NCI-H2227 treated with DMSO at 0.1 percent for 48 hours (cell line): Measurements from ENCODE around the gene PCARE.
"Not testable (repeated sequence)": the region's sequence is repeated elsewhere in the genome, so short reads cannot be mapped to it uniquely, and the experiment has no call there.

Experiments used
- DNase-seq: peaks from one replicate; lab custom pipeline; 2025; lab: John Stamatoyannopoulos, UW

Gene PCARE

DNA sequence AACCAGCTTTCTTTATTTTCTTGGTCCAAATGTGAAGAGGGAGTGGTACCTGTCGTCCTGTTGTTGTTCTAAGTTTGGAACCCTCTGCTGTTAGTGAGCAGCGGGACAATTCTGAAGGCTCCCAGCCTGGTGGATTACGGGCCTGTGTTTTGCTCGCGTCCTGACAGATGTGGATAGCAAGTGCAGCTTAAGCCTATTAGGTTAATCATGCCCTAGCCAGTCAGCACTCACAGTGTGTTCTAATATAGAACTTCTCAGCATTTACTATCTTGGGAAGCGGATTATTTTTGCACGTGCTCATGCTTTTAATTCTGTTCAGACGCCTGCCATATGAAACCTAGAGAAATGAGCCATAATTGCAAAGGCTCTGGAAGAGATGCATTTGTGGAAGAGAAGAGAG is at the start of gene PCARE:
PCARE (minus strand) TSS at position 113 of the 400 bp plus-strand sequence. CDS start 262 bp downstream, outside the sequence.
- peak; percentile 93 for DNase-seq

DNA sequence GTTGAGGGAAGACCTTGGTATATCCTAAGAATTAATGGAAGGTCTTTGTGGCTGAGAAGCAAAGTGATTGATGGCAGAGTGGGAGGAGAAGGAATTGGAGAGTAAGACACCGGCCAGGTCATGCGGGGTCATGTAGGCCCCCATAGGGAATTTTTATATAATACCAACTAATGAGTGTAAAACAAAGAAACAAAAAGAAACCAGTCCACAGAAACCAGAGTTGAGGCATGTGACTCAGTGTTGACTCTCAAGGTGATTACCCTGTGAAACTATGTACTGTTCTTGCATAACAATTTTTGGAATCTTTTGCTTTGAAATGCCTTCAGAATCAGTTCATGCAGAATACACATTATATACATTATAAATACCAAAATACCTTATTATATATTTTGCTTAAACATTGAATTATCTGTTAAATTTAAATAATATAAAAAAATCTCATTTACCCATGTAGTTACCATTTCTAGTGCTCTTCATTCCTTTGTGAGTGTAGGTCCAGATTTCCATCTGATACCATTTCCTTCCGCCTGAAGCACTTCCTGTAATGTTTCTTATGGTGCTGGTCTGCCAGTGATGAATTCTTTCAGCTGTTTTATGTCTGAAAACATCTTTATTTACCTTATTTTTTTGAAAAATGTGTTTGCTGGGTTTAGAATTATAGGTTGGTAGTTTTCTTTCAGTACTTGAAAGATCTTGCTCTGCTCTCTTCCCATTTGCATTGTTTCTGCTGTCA is 49.5 kb upstream of the PCARE start:
- no peak for DNase-seq

DNA sequence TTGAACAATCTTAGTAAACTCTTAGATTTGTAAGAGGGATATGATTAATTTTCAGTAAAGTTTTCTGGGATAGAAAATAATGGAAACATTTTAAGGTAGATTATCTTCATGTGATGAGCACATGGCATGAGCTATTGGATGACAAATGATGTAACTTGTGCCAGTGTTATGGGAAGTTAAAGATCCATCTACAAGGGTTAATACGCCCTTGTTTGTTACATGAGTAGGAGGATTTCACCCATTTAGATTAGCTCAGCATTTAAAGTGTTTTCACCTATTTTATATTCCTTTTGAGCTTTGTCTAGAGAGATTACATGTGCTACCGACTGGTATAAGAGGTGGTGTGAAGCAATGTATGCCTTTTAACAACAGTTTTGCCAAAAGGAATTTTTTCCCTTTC is 46.5 kb upstream of the PCARE start:
- DNase-seq: no peak

DNA sequence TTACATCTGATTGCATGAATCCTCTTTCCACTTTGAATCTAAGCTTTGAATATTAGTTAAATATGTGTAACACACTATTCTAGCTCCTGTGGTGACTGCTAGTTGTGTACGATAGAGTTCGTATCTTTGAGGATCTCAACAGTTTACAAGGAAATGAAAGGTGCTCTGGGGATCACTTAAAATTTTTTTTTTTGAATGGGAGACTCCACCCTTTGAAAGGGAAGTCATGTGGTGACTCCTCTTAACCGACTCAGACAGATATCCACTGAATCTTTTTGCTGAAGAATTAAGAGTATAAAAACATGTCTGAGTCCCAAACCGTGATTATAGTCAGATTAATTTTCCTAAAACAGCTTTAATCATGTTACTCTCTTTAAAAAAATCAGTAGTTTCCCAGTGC is 44.9 kb upstream of the PCARE start:
- DNase-seq: no peak

DNA sequence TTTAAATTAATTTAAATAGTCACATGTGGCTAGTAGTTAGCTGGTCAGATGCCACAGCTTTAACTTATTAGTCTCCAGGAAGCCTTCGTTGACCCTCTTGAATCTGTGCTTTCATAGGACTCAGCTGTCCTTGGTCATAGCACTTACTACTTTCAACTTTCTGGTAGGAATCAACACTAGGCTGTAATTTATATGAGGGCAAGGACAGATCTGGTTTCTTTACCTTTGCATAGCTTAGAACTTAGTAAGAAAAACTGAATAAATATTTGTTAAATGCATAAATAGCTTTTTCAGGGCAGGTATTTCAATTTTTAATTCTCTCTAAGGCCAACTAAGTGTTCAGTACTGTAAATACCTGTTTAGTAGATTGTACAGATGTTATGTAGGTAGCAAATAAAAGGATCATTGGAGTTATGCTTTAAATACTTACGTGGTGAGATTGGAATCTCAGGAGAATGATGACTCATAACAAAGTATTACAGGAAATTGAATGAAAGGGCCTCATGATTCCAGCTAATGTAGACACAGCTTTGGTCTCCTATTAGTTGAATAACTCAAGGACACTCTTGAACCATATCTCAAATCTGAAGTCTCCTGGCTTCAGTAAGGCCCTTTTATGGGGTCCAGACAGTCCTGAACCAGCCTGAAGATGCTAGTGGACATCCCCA is 43.4 kb upstream of the PCARE start:
- DNase-seq: no peak

DNA sequence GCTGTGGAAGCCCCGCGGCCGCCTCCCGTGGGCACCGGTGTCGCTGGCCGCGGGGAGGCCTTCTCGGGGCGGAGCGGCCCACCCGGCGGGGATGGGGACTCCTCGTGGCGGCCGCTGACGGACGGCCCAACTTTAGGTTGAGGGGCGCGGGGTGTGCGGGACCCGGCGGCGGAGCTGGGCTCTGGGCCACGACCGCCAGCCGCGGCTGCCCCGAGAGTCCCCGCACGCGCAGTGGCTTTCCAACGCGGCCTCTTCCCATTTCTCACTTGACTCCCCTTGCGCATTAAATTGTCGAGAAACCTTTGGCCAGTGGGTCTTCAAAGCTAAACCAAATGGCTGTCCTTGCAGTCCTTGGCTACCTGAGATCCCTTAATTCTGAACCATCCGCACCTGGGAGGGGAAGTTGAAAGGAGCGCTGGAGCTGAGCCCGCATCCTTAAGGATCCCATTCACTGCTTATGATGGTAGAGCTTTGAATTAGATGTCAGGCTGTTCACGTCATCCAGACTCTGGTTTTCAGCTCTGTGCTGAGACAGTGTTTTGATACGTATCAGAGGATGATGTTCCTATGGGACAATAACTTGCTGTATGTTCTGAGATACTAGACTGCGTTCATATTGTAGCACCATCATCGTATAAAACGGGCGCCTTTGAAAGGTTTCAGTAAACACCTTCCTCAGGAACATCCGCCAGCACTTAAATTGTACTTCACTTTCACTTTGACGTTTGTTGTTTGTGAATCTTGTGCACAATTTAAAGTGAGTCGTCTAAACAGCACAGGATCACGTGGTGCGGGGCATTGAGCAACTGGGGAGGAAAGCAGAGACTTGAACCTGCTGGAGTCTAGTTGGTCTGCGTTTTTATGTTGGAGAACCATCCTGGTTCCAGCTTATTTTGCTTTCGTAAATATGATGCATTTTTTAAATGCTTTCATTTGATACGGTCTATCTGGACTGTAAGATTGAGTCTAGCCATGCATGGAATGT is 41.8 kb upstream of the PCARE start:
- DNase-seq: peak; percentile 60

DNA sequence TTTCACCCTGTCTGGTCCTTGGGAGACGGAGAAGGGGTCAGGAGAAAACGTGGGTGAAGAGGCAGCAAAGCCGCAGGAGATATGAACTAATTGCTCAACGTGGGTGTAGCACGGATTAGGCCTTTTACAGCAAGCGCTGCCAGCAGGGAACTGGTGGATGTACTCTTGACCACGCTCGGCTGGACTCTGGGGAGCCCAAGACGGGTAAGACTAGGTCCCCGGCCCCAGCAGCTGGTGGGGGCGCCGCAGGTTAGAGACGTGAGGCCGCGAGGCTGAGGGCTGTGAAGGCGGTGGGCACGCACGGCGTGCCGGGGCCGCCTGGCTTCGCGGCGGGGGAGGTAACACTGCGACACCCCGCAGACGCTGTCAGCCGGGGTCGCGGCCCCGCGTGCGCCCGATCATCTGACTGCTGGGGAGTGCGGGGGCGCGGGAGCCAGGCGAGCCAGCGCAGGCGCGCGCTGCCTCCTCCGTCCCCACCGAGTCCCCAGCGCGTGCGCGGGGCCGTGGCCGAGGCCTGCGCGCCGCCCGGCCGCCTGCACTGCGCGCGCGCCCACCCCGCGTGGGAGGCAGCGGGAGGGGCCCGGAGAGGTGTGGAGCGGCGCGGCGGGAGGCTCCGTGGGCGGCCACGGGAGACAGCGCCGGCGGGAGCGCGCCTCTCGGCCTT is 40.8 kb upstream of the PCARE start, which contains the start of gene CLIP4:
CLIP4 (plus strand) TSS at position 470 of the 664 bp plus-strand sequence. CDS start 5,974 bp downstream, outside the sequence.
- DNase-seq: peak; percentile 46

DNA sequence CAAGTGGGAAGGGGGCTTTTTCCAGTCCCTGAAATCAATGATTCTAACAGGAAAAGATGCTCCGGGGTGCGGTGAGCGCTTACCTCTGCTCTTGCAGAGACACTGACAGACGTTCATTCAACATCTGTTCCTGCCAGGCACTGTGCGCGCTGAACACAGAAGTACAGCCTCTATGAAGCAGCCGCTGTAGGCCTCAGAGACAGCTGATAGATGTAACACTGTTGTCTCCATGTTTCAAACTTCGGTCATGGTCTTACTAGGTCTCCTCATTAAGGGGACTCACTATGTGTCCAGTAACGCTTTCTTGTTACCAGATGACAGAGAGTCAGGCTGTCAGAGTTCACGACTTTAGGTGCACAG is 40.2 kb upstream of the PCARE start:
- no peak for DNase-seq

DNA sequence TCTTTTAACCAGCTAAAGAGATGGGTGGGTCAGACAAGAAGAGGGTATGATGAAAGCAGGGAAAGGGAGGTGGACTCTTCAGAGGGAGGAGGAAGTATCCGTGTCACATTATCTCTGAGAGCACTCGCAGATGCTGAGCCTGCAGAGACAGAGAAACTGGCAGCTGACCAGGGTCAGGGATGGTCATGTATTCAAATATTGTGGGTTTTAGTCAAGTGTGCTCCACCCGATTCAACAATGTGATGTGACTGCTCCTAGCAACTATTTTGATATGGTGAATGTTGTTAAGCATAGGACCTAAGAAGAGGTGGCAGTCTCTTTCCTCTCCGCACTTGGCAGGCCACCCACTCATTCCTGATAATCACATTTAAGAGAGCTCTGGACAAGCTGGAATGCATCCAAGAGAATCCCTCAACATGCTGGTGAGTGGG is 39.6 kb upstream of the PCARE start:
- DNase-seq: peak; percentile 71

DNA sequence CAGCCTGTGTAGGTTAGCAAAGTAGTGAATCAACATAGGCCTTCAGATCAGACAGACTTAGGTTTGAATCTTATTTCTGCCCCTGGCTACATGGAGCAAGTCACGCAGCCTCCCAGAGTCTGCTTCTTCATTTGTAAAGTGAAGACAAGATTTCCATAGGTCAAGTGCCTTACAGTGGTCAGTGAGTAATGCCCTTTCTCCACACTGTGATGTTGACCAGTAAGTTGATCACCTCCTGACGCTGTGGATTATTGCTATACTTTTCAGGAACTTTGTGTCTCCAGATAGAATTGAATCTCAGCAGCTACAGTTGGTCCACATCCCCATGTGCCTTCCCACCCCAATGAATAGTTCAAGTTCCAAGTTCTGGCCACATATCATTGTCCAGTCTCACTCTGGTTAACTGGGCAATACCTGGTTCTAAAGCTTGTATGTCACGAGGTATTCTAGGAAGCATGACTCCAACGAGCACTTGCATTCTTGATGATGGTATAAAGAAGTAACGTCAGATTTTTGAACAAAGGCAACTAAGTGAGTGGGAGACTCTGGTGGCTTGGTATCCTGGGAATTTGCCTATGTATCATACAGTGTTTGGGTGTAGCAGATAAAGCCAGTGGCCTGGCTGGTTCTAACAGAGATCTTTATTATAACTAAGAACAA is 38.8 kb upstream of the PCARE start:
- DNase-seq: no peak

DNA sequence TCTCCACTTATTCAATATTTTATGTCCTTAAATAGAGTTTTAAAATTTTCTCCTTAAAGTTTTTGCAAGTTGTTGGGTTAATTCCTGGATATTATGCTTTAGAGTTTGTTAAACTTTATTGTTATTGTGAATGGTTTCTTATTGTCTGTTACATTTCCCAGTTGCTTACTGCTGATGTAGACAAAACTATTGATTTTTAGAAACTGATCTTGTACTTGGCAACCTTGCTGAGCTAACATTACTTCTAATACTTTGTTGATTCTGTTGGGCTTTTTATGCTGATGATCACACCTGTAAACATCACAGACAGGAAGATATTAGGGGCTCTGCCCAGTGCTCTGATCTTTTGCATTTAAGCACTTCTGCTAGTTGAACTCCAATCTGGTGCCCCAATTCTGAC is 38.1 kb upstream of the PCARE start:
- no peak for DNase-seq

DNA sequence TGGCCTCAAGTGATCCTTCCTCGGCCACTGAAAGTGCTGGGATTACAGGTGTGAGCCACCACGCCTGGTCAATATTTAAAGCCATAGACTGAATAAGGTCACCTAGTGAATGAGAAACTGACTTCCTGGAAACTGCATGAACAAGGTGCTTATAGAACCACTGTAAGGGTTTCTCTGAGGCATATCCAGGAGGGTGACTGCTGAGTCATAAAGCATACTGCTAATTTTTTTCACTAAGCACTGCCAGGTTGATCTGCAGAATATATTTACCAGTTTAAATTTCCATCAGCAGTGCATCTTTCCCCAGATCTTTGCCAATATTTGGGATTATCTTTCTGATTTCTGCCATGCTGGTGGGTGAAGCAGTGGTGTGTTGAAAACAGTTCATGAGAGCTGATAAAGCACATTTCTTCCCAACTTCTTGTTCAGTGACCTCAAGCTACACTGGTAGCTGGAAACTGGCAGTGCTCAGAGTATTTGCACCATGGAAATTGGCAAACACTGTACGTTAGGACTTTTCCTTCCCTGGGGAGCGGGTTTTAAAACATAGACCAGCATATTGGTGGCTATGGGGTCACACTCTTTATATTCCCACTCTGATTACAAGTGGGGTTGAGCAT is 36.7 kb upstream of the PCARE start:
- DNase-seq: no peak

DNA sequence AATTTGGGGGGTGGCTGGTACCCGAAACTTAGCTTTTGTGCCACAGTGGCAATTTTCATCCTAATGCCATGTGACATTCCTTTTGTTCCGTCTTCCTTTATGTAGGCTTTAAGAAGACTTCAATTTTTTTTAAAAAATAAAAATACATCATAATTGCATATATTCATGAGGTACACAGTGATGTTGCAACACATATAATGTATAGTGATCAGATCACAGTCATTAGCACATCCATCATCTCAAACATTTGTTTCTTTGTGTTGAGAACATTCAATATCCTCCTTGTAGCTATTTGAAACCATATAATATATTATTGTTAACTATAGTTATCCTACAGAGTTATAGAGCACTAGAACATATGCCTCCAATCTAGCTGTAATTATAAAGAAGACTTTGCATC is 34.9 kb upstream of the PCARE start:
- DNase-seq: no peak

DNA sequence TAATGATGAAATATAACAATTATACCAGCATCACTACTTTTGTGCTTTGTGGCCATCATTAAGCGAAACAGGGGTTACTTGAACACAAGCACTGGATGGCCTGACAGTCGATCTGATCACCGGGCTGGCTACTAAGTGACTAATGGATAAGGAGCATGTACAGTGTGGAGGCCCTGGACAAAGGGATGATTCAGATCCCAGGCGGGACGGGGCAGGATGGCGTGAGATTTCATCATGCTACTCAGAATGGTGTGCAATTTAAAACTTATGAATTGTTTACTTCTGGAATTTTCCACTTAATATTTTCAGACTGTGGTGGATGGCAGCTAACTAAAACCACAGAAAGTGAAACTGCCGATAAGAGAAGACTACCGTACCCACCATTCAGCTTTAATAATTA is 33.9 kb upstream of the PCARE start:
- DNase-seq: no peak

DNA sequence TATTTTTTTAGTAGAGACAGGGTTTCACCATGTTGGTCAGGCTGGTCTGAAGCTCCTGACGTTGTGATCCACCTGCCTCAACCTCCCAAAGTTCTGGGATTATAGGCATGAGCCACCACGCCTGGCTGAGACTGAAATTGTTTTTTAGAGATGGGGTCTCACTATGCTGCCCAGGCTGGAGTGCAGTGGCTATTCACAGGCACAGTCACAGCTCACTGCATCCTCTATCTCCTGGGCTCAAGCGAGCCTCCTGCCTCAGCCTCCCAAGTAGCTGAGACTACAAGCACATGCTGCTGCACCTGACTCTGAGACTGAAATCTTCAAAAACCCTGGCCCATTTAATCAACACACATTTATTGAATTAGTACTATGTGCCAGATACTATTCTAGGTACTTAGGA is 33.2 kb upstream of the PCARE start:
- not testable (repeated sequence) for DNase-seq

DNA sequence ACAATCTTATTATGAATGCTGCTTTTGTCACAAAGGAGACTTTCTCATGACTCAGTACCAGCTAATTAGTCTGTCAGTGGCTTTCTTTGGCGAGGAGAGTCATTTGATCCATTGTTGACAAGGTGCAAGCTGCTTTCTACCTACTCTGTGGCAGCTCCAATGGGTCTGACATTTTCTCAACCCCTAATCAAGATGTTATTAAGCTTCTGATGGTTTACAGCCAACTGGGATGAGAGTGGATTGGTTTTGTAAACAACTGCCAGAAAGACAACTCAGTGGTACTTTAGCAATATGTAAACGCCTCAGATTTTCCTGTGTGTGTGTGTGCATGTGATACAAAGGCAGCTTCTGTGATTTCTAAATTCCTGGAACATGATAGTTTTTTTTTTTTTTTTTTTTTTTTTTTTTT is 32.7 kb upstream of the PCARE start:
- peak; percentile 87 for DNase-seq

DNA sequence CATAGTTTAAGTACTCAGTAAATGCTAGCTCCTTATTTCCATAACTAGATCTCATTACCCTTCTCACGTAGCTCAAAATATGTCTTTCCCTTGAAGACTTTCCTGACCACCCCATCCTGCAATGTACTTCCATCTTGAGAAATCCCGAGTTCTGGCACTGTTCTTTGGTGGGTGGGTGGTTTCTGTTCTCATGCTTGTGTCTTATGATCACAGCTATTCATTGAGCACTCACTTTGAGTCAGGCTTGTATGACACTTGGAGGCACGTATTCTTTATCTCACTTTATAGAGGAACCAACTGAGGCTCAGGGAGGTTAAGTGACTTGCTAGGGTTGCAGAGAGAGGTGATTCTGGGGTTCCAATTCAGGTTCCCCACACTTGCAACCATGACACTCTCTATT is 31.9 kb upstream of the PCARE start:
- DNase-seq: no peak

DNA sequence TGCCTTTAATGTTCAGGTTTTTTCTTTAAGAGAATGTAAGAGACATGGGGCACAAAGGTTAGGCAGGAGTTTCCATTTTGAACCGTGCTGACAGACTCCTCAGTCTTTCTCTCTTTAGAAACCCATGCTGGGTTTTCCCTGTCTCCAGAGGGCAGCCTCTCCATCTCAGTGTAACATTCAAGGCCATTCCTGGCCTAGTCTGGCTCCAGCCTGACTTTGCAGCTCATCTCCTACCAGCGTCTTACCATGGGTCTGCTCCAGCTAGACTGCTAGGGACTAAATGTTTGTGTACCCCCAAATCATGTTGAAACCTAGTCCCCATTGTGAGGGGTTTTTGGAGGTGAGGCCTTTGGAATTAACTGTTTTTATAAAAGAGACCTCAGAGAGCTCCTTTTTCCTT is 31.1 kb upstream of the PCARE start:
- peak; percentile 74 for DNase-seq

DNA sequence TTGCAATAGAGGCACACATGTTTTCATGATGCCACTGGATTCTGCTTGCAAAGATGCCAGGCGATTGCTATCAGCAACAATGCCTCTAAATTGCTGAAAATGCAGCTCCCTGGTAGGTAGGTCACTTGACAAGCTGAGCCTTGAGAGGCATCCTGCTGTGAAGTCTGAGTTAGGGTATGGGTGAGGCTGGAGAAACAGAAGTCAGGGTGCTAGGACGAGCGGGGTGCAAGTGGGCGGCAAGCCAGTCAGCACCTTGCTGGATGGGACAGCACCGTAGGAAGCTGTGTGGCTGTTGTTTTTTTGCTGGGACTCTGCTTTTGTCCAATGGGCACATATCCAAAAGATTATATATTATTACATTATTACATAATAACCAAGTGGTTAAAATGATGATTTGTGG is 30.4 kb upstream of the PCARE start:
- DNase-seq: peak; percentile 64

DNA sequence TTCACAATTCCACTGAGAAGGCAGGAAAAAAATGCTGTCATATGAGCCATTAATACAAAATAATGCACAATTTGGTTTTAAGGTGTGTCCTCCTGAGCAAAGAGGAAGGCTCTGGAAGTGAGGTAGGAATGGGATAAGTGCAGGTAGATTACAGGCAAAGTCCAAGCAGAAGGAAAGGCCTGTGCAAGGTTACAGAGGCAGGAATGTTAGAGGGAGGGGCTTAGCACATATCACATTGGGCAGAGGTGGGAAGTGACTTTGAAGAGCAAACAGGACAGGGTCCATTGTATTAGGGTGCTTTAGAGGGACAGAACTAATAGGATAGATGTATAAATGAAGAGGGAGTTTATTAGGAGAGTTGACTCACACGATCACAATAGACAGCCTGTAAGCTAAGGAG is 26.2 kb upstream of the PCARE start:
- DNase-seq: no peak

DNA sequence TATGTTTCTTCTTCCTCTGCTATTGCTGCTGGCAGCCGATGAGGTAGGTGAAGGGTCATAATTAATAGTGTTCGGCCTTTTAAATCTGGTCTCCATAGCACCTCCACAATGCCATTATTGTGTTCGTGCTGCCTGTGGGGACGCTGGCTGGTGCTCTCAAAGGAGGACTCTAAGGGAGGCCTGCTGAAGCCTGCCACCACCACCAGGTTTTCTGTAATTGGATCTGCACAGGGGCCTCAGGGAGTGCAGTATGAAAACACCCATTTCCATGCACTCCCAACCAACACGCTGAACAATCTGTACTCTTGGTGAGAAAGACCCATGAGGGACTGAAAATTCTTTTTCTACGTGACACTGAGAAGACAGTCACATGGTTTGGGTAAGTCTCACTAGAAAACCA is 23.2 kb upstream of the PCARE start:
- DNase-seq: no peak
